Ovary (tissue), 9 donors: ENCODE measurements around the gene B3GALNT2. TPM values are rescaled to one million over a fixed set of nuclear protein-coding genes. Genes with fewer than 3 reads are reported as not detected.

Experiments
- DNase-seq, 5 donors: peaks; one replicate each; pipeline ENCODE4 v3.0.0-alpha.2; 2019 to 2020
- H3K27ac ChIP-seq, 2 donors: fragments of 200-600 bp; one replicate each; pipeline versions ENCODE4 v1.5.1 to v1.8.0; 2019 to 2022
- H3K27me3 ChIP-seq: fragments of 200-600 bp; one replicate; pipeline ENCODE4 v1.8.0; 2022
- H3K36me3 ChIP-seq: fragments of 200-600 bp; sonication (generic); one replicate; pipeline ENCODE4 v1.5.1; 2019
- H3K4me1 ChIP-seq: one replicate; pipeline ENCODE4 v1.8.1; 2013; ENCODE audit warnings: mild to moderate bottlenecking, moderate library complexity; ENCODE audit not compliant: insufficient read depth
- H3K4me3 ChIP-seq: fragments of 200-600 bp; sonication (generic); one replicate; pipeline ENCODE4 v1.5.1; 2017
- H3K9me3 ChIP-seq, 2 donors: fragments of 200-600 bp in 1 of 2; sonication (generic) in 1 of 2; one replicate each; pipeline versions ENCODE4 v1.5.1 to v1.8.1; 2013 to 2019; ENCODE audit warnings: mild to moderate bottlenecking in 1 of 2, moderate library complexity in 1 of 2
- EP300 ChIP-seq: sonication (generic); formaldehyde crosslinking; IDR thresholded peaks from one replicate; pipeline ENCODE4 v1.6.1; 2017; ENCODE audit warnings: antibody characterized with exemption
- POLR2A ChIP-seq: fragments of 450-650 bp; IDR thresholded peaks from one replicate; pipeline ENCODE4 v1.6.1; 2017; ENCODE audit warnings: antibody characterized with exemption, mild to moderate bottlenecking, moderate library complexity
- WGBS, 3 donors: extraction: QIAGEN DNeasy Blood & Tissue Kit in 1 of 3; methylation state at CpG; one replicate each; pipeline versions ENCODE4 v1.1.5 to v1.1.7; 2013 to 2017; 5-methylcytosine and 5-hydroxymethylcytosine counted together
- intact Hi-C, 4 donors: fragments of 100-400 bp; cut with DNase I; formaldehyde crosslinking; loops; one replicate each; pipeline versions ENCODE4 v1.11.0 to v1.15.1; 2022 to 2023
- polyA plus RNA-seq, 2 donors: library from polyadenylated mRNA; stranded (reverse); fragments of 200-250 nt in 1 of 2; fragments of 350-450 nt in 1 of 2; fragmentation: Illumina TruSeq in 1 of 2; extraction: RNeasy Lipid Tissue Mini Kit (QIAGEN cat#74804) in 1 of 2; gene quantifications; one replicate each; pipeline ENCODE4 v1.2.3, GENCODE V29; 2013 to 2014
- total RNA-seq, 7 donors: library from RNA; depleted of rRNA in 2 of 7; stranded (reverse); fragments of >200 nt in 2 of 7; fragmentation: NEBNext Ultra II Directional in 3 of 7; extraction: Animal tissue kit (Norgen Biotek cat#: 25700) in 3 of 7; gene quantifications; one replicate each; pipeline versions ENCODE4 v1.1.0 to v1.2.4, GENCODE V29; 2016 to 2023
- TF ChIP-seq, protein P1 (sequence below), 3 donors: fragments of 450-650 bp in 2 of 3; fragments of 200-600 bp in 1 of 3; IDR thresholded peaks; one replicate each; pipeline versions ENCODE4 v1.5.1 to v1.8.0; 2016 to 2022; ENCODE audit warnings: antibody characterized with exemption in 3 of 3, mild to moderate bottlenecking in 1 of 3
- donor health status: DM: no; HTN: no; CAD: no; lungs with moderate emphysema.
- donor health status: DM: no; HTN: no; CAD: no.
- donor health status: Bipolar disorder and iron deficiency.
- donor health status: DM: yes; HTN: yes; CAD: no.
- donor health status: DM: no; HTN: no; CAD: no.
- donor health status: DM: yes; HTN: yes; CAD: no.

The B3GALNT2 gene
- total and polyA plus RNA-seq, 9 donors, result 6.2 to 21.5 (median 18.0) TPM

GRCh38 chr1:235409042-235409820, 95.0 kb downstream of the B3GALNT2 start:
- H3K27ac ChIP-seq, result no peak overlapping the region
- intact Hi-C loops, result no loop called here
- H3K9me3 ChIP-seq, result no peaks in the 10 kb centered on the region
- H3K36me3 ChIP-seq, result no peaks in the 10 kb centered on the region
- DNase-seq, result no peak
- peaks cover 1% of the 10 kb centered on the region for H3K4me1 ChIP-seq
- H3K27me3 ChIP-seq, result no peaks in the 10 kb centered on the region
- TF ChIP-seq, protein P1, sequence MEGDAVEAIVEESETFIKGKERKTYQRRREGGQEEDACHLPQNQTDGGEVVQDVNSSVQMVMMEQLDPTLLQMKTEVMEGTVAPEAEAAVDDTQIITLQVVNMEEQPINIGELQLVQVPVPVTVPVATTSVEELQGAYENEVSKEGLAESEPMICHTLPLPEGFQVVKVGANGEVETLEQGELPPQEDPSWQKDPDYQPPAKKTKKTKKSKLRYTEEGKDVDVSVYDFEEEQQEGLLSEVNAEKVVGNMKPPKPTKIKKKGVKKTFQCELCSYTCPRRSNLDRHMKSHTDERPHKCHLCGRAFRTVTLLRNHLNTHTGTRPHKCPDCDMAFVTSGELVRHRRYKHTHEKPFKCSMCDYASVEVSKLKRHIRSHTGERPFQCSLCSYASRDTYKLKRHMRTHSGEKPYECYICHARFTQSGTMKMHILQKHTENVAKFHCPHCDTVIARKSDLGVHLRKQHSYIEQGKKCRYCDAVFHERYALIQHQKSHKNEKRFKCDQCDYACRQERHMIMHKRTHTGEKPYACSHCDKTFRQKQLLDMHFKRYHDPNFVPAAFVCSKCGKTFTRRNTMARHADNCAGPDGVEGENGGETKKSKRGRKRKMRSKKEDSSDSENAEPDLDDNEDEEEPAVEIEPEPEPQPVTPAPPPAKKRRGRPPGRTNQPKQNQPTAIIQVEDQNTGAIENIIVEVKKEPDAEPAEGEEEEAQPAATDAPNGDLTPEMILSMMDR (IDR thresholded peaks at IDR 0.05), result no peak
- no peak for TF ChIP-seq POLR2A
- no peak for TF ChIP-seq EP300
- no peak overlapping the region for H3K4me3 ChIP-seq
- 75 to 79% (median 77%) methylated on average over 7 of the region's 7 CpGs for WGBS, 3 donors

- Histone ChIP-seq H3K27me3 (no peaks in the 10 kb centered on the region), H3K4me1 (peaks cover 1% of the 10 kb centered on the region), H3K36me3 (no peaks in the 10 kb centered on the region), H3K9me3 (no peaks in the 10 kb centered on the region), H3K4me3 (no peak overlapping the region), H3K27ac (no peak overlapping the region)
- TF ChIP-seq, protein P1 (IDR thresholded peaks at IDR 0.05), result no peak
- TF ChIP-seq POLR2A, result no peak
- TF ChIP-seq EP300, result no peak
- 59 to 60% (median 60%) methylated on average over 3 of the region's 3 CpGs for WGBS, 3 donors
- DNase-seq, result no peak
- intact Hi-C loops, result no loop called here
These were observed 95.7 kb downstream of the B3GALNT2 start for GRCh38 chr1:235408503-235408960.

- no peak overlapping the region for H3K27ac ChIP-seq
- no peaks in the 10 kb centered on the region for H3K9me3 ChIP-seq
- intact Hi-C loops, result no loop called here
- TF ChIP-seq, protein P1 (IDR thresholded peaks at IDR 0.05), result no peak
- no peak for TF ChIP-seq POLR2A
- no peak for TF ChIP-seq EP300
- WGBS, 3 donors, result 70 to 75% (median 74%) methylated on average over 5 of the region's 5 CpGs
- H3K27me3 ChIP-seq, result no peaks in the 10 kb centered on the region
- DNase-seq, result no peak
- H3K4me3 ChIP-seq, result no peak overlapping the region
- no peaks in the 10 kb centered on the region for H3K36me3 ChIP-seq
- peaks cover 1% of the 10 kb centered on the region for H3K4me1 ChIP-seq
These were observed 96.8 kb downstream of the B3GALNT2 start for GRCh38 chr1:235407419-235407818.

DNA sequence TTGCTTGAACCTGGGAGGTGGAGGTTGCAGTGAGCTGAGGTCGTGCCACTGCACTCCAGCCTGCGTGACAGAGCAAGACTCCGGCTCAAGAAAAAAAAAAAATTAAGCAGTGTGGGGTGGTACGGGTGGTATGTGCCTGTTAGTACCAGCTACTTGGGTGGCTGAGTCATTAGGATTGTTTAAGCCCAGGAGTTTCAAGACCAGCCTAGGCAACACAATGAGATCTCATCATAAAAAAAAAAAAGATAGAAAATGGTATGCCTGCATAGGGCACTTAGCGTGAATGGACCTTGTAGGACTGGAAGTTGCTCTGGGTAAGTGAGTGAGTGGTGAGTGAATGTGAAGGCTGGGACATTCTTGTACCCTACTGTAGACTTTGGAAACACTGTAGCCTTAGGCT, 100.1 kb downstream of the B3GALNT2 start:
- Histone ChIP-seq H3K4me3 (no peak overlapping the region), H3K27me3 (no peaks in the 10 kb centered on the region), H3K4me1 (peaks cover 1% of the 10 kb centered on the region), H3K9me3 (no peaks in the 10 kb centered on the region), H3K36me3 (no peaks in the 10 kb centered on the region), H3K27ac (no peak overlapping the region)
- intact Hi-C loops, result no loop called here
- DNase-seq, result no peak
- WGBS, 3 donors, result 90 to 96% (median 90%) methylated on average over 5 of the region's 5 CpGs
- TF ChIP-seq, protein P1 (IDR thresholded peaks at IDR 0.05), result no peak
- TF ChIP-seq EP300 (no peak), POLR2A (no peak)
